ENCODE data around the gene INPPL1. TPM values are rescaled to one million over a fixed set of nuclear protein-coding genes. Genes with fewer than 3 reads are reported as not detected.

The INPPL1 gene
- total RNA-seq, 1 experiment from 2014 or later, result 83.9 TPM

DNA sequence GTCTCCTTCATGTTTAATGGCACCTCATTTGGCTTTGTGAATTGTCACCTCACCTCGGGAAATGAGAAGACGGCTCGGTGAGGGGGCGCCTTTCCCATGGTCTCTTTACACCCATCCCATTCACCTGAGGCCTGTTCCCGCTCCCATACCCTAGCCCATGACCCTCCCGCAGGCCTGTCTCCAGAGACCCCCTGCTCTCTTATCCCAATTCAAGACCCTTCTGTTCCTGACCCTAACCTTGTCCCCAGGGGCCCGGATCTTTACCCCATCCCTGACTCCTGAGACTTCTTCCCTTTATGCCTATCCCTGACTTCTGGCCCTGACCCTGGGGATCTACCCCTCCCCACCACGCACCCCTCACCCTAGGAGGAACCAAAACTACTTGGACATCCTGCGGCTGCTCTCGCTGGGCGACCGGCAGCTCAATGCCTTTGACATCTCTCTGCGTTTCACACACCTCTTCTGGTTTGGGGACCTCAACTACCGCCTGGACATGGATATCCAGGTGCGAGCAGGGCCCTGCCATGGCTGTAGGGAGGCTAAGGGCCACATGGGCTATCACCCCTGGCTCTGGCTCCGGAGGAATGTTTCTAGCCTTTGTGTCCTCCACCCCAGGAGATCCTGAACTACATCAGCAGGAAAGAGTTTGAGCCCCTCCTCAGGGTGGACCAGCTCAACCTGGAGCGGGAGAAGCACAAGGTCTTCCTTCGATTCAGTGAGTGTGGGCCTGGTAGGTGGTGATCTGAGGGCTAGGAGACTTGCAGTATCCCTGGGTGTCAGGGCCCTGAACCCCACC, 7.9 kb downstream of the INPPL1 start:
- H3K9me3 ChIP-seq (ENCODE audit: low read length), result no peaks in the 10 kb centered on the region
- H3K27me3 ChIP-seq (ENCODE audit: low read length), result no peaks in the 10 kb centered on the region
- H3K9ac ChIP-seq (ENCODE audit: low read length), result no peak overlapping the region
- no peak overlapping the region for H3K27ac ChIP-seq (ENCODE audit: low read length)
- no peak overlapping the region for H3K4me3 ChIP-seq (ENCODE audit: low read length)
- no peak overlapping the region for H2AFZ ChIP-seq (ENCODE audit: low read length)
- DNase-seq, result no peak
- no peaks in the 10 kb centered on the region for H3K9me2 ChIP-seq (replicated peaks; ENCODE audit: insufficient read depth, low read length)
- H3K36me3 ChIP-seq (ENCODE audit: insufficient read depth, low read length), result peaks cover 11% of the 10 kb centered on the region; the same call in 1 of the 2 replicates
- no peaks in the 10 kb centered on the region for H3K4me1 ChIP-seq (ENCODE audit: low read length)
- H3K4me2 ChIP-seq (ENCODE audit: low read depth, low read length, poor library complexity, severe bottlenecking), result no peak overlapping the region
- 0 out of 2 replicates have a peak, but pooled peaks cover 4% of the 10 kb centered on the region for H4K20me1 ChIP-seq (ENCODE audit: insufficient read depth, low read depth, low read length)
- H3K79me2 ChIP-seq (ENCODE audit: low read length), result peaks cover under 1% of the 10 kb centered on the region; the same call in 1 of the 2 replicates

DNA sequence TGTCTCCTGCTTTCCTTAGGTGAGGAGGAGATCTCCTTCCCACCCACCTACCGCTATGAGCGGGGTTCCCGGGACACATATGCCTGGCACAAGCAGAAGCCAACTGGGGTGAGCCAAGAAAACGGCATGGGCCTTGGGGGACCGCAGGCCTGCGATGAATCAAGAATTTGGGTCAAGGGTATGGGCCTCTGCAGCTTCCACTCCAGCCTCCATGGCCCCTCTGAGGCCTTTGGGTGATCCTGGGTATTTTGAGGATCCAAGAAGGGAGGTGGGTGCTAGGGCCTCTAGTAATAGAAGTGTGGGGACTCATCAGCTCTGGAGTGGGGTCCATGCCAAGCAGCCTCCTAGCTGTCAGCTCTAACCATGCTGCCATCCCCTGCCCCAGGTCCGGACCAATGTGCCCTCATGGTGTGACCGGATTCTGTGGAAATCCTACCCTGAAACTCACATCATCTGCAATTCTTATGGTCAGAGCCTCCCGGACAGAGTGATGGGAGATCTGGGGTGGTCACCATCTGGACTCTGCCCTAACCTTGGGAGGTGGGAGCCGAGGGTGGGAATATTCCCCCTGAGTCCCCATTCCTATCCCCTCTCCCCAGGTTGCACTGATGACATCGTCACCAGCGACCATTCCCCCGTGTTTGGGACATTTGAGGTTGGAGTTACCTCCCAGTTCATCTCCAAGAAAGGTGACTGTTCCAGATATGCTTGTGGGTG, 8.6 kb downstream of the INPPL1 start:
- H3K4me3 ChIP-seq (ENCODE audit: low read length), result no peak overlapping the region
- H3K9me2 ChIP-seq (replicated peaks; ENCODE audit: insufficient read depth, low read length), result no peaks in the 10 kb centered on the region
- 0 out of 2 replicates have a peak, but pooled peaks cover 4% of the 10 kb centered on the region for H4K20me1 ChIP-seq (ENCODE audit: insufficient read depth, low read depth, low read length)
- no peak overlapping the region for H3K9ac ChIP-seq (ENCODE audit: low read length)
- H3K27me3 ChIP-seq (ENCODE audit: low read length), result no peaks in the 10 kb centered on the region
- no peak overlapping the region for H3K27ac ChIP-seq (ENCODE audit: low read length)
- no peak for DNase-seq
- H3K36me3 ChIP-seq (ENCODE audit: insufficient read depth, low read length), result peaks cover 11% of the 10 kb centered on the region; the same call in 1 of the 2 replicates
- no peaks in the 10 kb centered on the region for H3K9me3 ChIP-seq (ENCODE audit: low read length)
- no peaks in the 10 kb centered on the region for H3K4me1 ChIP-seq (ENCODE audit: low read length)
- H3K4me2 ChIP-seq (ENCODE audit: low read depth, low read length, poor library complexity, severe bottlenecking), result no peak overlapping the region
- no peak overlapping the region for H2AFZ ChIP-seq (ENCODE audit: low read length)
- no peaks in the 10 kb centered on the region for H3K79me2 ChIP-seq (ENCODE audit: low read length)

DNA sequence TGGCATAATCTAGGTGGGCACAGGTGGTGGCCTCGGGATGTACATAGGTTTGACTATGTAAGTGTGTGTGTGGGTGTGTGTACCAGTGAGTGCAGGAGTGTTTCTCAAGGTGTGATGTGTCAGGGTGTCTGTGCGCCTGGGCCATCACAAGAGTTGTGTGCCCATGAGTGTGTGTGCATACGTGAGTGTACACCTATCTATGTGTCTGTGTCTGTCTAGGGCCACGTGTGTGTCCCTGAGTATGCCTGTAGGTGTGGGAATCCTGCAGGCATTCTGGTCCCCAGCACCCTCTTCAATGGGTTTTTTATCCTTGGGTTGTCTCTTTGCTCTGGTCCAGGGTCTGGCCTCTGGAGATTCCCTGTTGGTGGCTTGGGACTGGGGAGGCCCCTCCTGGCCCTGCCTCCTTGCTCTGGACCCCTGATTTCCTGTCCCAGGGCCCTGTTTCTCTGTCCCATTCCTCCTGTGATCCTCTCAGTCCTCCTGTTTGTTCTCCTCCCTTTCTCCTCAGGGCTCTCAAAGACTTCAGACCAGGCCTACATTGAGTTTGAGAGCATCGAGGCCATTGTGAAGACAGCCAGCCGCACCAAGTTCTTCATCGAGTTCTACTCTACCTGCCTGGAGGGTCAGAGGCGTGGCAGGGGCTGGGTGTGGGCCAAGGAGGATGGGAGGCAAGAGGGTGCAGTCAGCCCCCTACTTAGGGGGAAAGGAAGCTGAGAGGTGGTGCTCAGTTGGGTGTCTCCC, 9.4 kb downstream of the INPPL1 start:
- no peaks in the 10 kb centered on the region for H3K9me2 ChIP-seq (replicated peaks; ENCODE audit: insufficient read depth, low read length)
- no peaks in the 10 kb centered on the region for H3K79me2 ChIP-seq (ENCODE audit: low read length)
- no peak overlapping the region for H3K9ac ChIP-seq (ENCODE audit: low read length)
- H3K4me3 ChIP-seq (ENCODE audit: low read length), result no peak overlapping the region
- H3K27ac ChIP-seq (ENCODE audit: low read length), result no peak overlapping the region
- H3K4me2 ChIP-seq (ENCODE audit: low read depth, low read length, poor library complexity, severe bottlenecking), result no peak overlapping the region
- H2AFZ ChIP-seq (ENCODE audit: low read length), result no peak overlapping the region
- H3K36me3 ChIP-seq (ENCODE audit: insufficient read depth, low read length), result peaks cover 14% of the 10 kb centered on the region; the same call in 1 of the 2 replicates
- no peak for DNase-seq
- H4K20me1 ChIP-seq (ENCODE audit: insufficient read depth, low read depth, low read length), result peaks cover 11% of the 10 kb centered on the region; the same call in 1 of the 2 replicates
- H3K9me3 ChIP-seq (ENCODE audit: low read length), result no peaks in the 10 kb centered on the region
- H3K4me1 ChIP-seq (ENCODE audit: low read length), result no peaks in the 10 kb centered on the region
- H3K27me3 ChIP-seq (ENCODE audit: low read length), result no peaks in the 10 kb centered on the region

DNA sequence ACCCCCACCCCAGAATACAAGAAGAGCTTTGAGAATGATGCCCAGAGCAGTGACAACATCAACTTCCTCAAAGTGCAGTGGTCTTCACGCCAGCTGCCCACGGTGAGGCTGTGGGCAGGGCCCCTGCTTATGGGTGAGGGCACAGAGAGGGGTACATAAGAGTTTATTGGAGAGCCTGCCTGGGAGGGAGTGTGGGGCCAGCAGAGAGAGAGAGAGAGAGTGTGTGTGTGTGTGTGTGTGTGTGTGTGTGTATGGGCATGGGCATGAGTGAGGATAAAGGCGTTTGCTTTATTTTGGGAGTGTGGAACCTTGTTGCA, 9.9 kb downstream of the INPPL1 start:
- DNase-seq, result no peak
- Histone ChIP-seq H3K27me3 (ENCODE audit: low read length) (no peaks in the 10 kb centered on the region), H3K4me3 (ENCODE audit: low read length) (no peak overlapping the region), H3K9me2 (replicated peaks; ENCODE audit: insufficient read depth, low read length) (no peaks in the 10 kb centered on the region), H2AFZ (ENCODE audit: low read length) (no peak overlapping the region), H3K79me2 (ENCODE audit: low read length) (no peaks in the 10 kb centered on the region), H3K27ac (ENCODE audit: low read length) (no peak overlapping the region), H3K9ac (ENCODE audit: low read length) (no peak overlapping the region), H3K4me2 (ENCODE audit: low read depth, low read length, poor library complexity, severe bottlenecking) (no peak overlapping the region), H4K20me1 (ENCODE audit: insufficient read depth, low read depth, low read length) (peaks cover 12% of the 10 kb centered on the region; the same call in 1 of the 2 replicates), H3K36me3 (ENCODE audit: insufficient read depth, low read length) (peaks cover 14% of the 10 kb centered on the region; the same call in 1 of the 2 replicates), H3K9me3 (ENCODE audit: low read length) (no peaks in the 10 kb centered on the region), H3K4me1 (ENCODE audit: low read length) (no peaks in the 10 kb centered on the region)

DNA sequence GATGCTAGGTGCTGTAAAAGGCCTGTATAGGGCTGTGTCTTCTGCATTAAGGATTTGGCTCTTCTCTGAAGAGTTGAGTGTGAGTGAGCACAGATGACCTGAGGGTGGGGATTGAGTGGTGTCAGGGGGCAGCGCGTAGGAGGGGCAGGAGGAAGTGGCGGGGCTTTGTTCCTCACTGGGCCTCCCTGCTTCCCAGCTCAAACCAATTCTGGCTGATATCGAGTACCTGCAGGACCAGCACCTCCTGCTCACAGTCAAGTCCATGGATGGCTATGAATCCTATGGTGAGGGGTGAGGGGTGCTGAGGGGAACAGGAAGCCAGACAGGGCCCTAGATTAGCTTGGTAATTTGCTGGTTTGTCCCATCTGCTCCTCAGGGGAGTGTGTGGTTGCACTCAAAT, 10.4 kb downstream of the INPPL1 start:
- no peaks in the 10 kb centered on the region for H3K9me3 ChIP-seq (ENCODE audit: low read length)
- H4K20me1 ChIP-seq (ENCODE audit: insufficient read depth, low read depth, low read length), result peaks cover 12% of the 10 kb centered on the region; the same call in 1 of the 2 replicates
- H3K4me3 ChIP-seq (ENCODE audit: low read length), result no peak overlapping the region
- no peak for DNase-seq
- no peaks in the 10 kb centered on the region for H3K27me3 ChIP-seq (ENCODE audit: low read length)
- H3K9ac ChIP-seq (ENCODE audit: low read length), result no peak overlapping the region
- no peaks in the 10 kb centered on the region for H3K79me2 ChIP-seq (ENCODE audit: low read length)
- H3K27ac ChIP-seq (ENCODE audit: low read length), result no peak overlapping the region
- H2AFZ ChIP-seq (ENCODE audit: low read length), result no peak overlapping the region
- peaks cover 13% of the 10 kb centered on the region; the same call in 1 of the 2 replicates for H3K36me3 ChIP-seq (ENCODE audit: insufficient read depth, low read length)
- H3K4me2 ChIP-seq (ENCODE audit: low read depth, low read length, poor library complexity, severe bottlenecking), result no peak overlapping the region
- no peaks in the 10 kb centered on the region for H3K9me2 ChIP-seq (replicated peaks; ENCODE audit: insufficient read depth, low read length)
- no peaks in the 10 kb centered on the region for H3K4me1 ChIP-seq (ENCODE audit: low read length)

DNA sequence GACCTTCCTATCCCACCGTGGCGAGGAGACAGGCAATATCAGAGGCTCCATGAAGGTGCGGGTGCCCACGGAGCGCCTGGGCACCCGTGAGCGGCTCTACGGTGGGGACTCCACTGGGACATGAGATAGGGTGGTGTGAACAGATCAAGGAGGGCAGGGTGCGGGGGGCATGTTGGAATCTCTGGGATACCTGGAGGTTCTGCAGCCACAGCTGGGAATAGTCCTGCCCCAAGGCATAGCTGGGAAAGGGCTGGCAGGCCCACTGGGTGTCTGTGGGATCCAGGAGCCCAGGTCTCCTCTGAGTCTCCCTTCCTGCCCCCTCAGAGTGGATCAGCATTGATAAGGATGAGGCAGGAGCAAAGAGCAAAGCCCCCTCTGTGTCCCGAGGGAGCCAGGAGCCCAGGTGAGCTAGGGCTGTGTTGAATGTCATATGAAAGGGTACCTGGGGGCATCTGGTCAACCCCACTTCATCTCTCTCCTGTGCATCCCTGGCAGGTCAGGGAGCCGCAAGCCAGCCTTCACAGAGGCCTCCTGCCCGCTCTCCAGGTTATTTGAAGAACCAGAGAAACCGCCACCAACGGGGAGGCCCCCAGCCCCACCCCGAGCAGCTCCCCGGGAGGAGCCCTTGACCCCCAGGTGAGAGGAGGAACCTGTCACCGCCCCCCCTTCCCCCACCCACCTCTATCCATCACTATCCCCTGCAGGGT, 10.9 kb downstream of the INPPL1 start:
- Histone ChIP-seq H3K4me2 (ENCODE audit: low read depth, low read length, poor library complexity, severe bottlenecking) (no peak overlapping the region), H4K20me1 (ENCODE audit: insufficient read depth, low read depth, low read length) (peaks cover 12% of the 10 kb centered on the region; the same call in 1 of the 2 replicates), H3K4me1 (ENCODE audit: low read length) (no peaks in the 10 kb centered on the region), H3K27me3 (ENCODE audit: low read length) (no peaks in the 10 kb centered on the region), H3K4me3 (ENCODE audit: low read length) (no peak overlapping the region), H3K9me2 (replicated peaks; ENCODE audit: insufficient read depth, low read length) (no peaks in the 10 kb centered on the region), H3K79me2 (ENCODE audit: low read length) (no peaks in the 10 kb centered on the region), H3K36me3 (ENCODE audit: insufficient read depth, low read length) (peaks cover 8% of the 10 kb centered on the region; the same call in 1 of the 2 replicates), H3K9ac (ENCODE audit: low read length) (no peak overlapping the region), H3K9me3 (ENCODE audit: low read length) (no peaks in the 10 kb centered on the region), H3K27ac (ENCODE audit: low read length) (no peak overlapping the region), H2AFZ (ENCODE audit: low read length) (no peak overlapping the region)
- no peak for DNase-seq

DNA sequence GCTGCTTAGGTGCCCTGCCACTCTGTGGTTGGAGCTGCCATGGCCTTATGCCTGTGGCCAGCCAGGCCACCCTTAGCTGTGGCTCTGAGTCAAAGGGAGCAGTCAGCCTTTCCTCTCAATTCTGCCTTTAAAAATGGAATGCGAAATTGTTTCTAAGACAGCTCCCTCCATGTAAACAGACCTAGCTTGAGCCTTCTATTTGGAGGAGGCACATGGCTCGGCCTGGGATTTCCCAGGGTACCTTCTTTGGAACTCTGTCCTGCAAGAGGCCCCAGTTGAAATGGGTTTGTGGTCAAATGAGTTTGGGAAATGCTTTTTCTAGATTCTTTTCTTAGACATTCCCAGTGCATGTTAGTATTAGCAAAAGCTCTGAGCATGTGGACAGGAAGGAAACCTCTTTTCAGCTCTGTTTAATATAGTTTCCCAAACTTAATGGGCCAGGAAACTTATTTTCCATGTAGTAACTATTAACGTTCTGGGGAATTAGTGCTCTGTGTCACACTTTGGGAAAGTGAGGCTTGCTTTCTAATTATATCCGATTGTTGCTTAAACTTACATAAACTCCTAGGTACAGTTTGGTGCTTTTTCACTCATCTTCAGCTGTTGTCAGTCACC, 11.6 kb downstream of the INPPL1 start:
- H3K4me3 ChIP-seq (ENCODE audit: low read length), result no peak overlapping the region
- no peaks in the 10 kb centered on the region for H3K79me2 ChIP-seq (ENCODE audit: low read length)
- H3K36me3 ChIP-seq (ENCODE audit: insufficient read depth, low read length), result 0 out of 2 replicates have a peak, but pooled peaks cover 8% of the 10 kb centered on the region
- no peaks in the 10 kb centered on the region for H3K9me3 ChIP-seq (ENCODE audit: low read length)
- no peak overlapping the region for H3K4me2 ChIP-seq (ENCODE audit: low read depth, low read length, poor library complexity, severe bottlenecking)
- H4K20me1 ChIP-seq (ENCODE audit: insufficient read depth, low read depth, low read length), result peaks cover 8% of the 10 kb centered on the region; the same call in 1 of the 2 replicates
- H3K4me1 ChIP-seq (ENCODE audit: low read length), result no peaks in the 10 kb centered on the region
- H3K27ac ChIP-seq (ENCODE audit: low read length), result no peak overlapping the region
- no peaks in the 10 kb centered on the region for H3K27me3 ChIP-seq (ENCODE audit: low read length)
- no peaks in the 10 kb centered on the region for H3K9me2 ChIP-seq (replicated peaks; ENCODE audit: insufficient read depth, low read length)
- no peak overlapping the region for H2AFZ ChIP-seq (ENCODE audit: low read length)
- no peak overlapping the region for H3K9ac ChIP-seq (ENCODE audit: low read length)
- no peak for DNase-seq

All from Karpas-422 (cell line).